Measurements from ENCODE around the gene LAPTM5. TPM values are rescaled to one million over a fixed set of nuclear protein-coding genes. Genes with fewer than 3 reads are reported as not detected.

LAPTM5 gene
- total RNA-seq, 6 donors from 2014 or later = 148 to 624 (median 225) TPM

GRCh38 chr1:30730346-30731108, 27.0 kb downstream of the LAPTM5 start:
- DNase-seq (no peak), ATAC-seq (ENCODE audit: low FRiP score in 2 of 2) (no peak)
- H3K4me1 ChIP-seq = no peaks in the 10 kb centered on the region
- TF ChIP-seq POLR2AphosphoS5 (IDR thresholded peaks at IDR 0.05) = no peak
- TF ChIP-seq POLR2A (IDR thresholded peaks at IDR 0.05) = no peak
- TF ChIP-seq EP300 (IDR thresholded peaks at IDR 0.05) = no peak
- TF ChIP-seq CTCF (IDR thresholded peaks at IDR 0.05) = no peak
- WGBS, 2 donors = 72 to 79% methylated on average over 11 to 14 of the region's 23 CpGs
- no peak overlapping the region for H3K27ac ChIP-seq
- peaks cover 0 to 36% (median 15%) of the 10 kb centered on the region in 4 donors for H3K36me3 ChIP-seq
- H3K27me3 ChIP-seq = no peaks in the 10 kb centered on the region
- H3K4me3 ChIP-seq = no peak overlapping the region
- no peaks in the 10 kb centered on the region for H3K9me3 ChIP-seq

GRCh38 chr1:30729901-30730300, 27.7 kb downstream of the LAPTM5 start:
- H3K9me3 ChIP-seq = no peaks in the 10 kb centered on the region

GRCh38 chr1:30728832-30729638, 28.5 kb downstream of the LAPTM5 start:
- ATAC-seq (ENCODE audit: low FRiP score in 2 of 2) (no peak), DNase-seq (no peak)
- H3K4me1 ChIP-seq = no peaks in the 10 kb centered on the region
- H3K27ac ChIP-seq = no peak overlapping the region
- peaks cover 0 to 24% (median 8%) of the 10 kb centered on the region in 4 donors for H3K36me3 ChIP-seq
- WGBS, 2 donors = 74 to 84% methylated on average over 9 to 16 of the region's 17 CpGs
- TF ChIP-seq CTCF (IDR thresholded peaks at IDR 0.05) (no peak), POLR2A (IDR thresholded peaks at IDR 0.05) (no peak), EP300 (IDR thresholded peaks at IDR 0.05) (no peak), POLR2AphosphoS5 (IDR thresholded peaks at IDR 0.05) (no peak)
- no peaks in the 10 kb centered on the region for H3K27me3 ChIP-seq
- H3K9me3 ChIP-seq = no peaks in the 10 kb centered on the region
- H3K4me3 ChIP-seq = no peak overlapping the region

More at GRCh38 chr1:30729901-30730300, 27.7 kb downstream of the LAPTM5 start:
- no peaks in the 10 kb centered on the region for H3K27me3 ChIP-seq
- 83 to 94% methylated on average over 6 of the region's 6 CpGs for WGBS, 2 donors
- DNase-seq = no peak
- H3K36me3 ChIP-seq = peaks cover 0 to 32% (median 12%) of the 10 kb centered on the region in 4 donors
- no peak for ATAC-seq (ENCODE audit: low FRiP score in 2 of 2)
- H3K4me3 ChIP-seq = no peak overlapping the region
- TF ChIP-seq EP300 (IDR thresholded peaks at IDR 0.05) (no peak), CTCF (IDR thresholded peaks at IDR 0.05) (no peak), POLR2A (IDR thresholded peaks at IDR 0.05) (no peak), POLR2AphosphoS5 (IDR thresholded peaks at IDR 0.05) (no peak)
- H3K4me1 ChIP-seq = no peaks in the 10 kb centered on the region
- H3K27ac ChIP-seq = no peak overlapping the region

- Histone ChIP-seq H3K4me3 (no peak overlapping the region), H3K27ac (no peak overlapping the region), H3K9me3 (no peaks in the 10 kb centered on the region), H3K4me1 (no peaks in the 10 kb centered on the region), H3K36me3 (peaks cover 0 to 17% (median under 1%) of the 10 kb centered on the region in 4 donors), H3K27me3 (no peaks in the 10 kb centered on the region)
- ATAC-seq (ENCODE audit: low FRiP score in 2 of 2) = no peak
- TF ChIP-seq CTCF (IDR thresholded peaks at IDR 0.05) = no peak
- TF ChIP-seq POLR2A (IDR thresholded peaks at IDR 0.05) = no peak
- TF ChIP-seq EP300 (IDR thresholded peaks at IDR 0.05) = no peak
- TF ChIP-seq POLR2AphosphoS5 (IDR thresholded peaks at IDR 0.05) = no peak
- WGBS, 2 donors = 89 to 91% methylated on average over 6 to 8 of the region's 8 CpGs
- DNase-seq = no peak
Measured at GRCh38 chr1:30728340-30728739, 29.2 kb downstream of the LAPTM5 start.

Measured in upper lobe of left lung (tissue), 6 donors.